Effector CD8-positive, alpha-beta T cell (primary cell): Measurements from ENCODE around the gene OTUD7B.
A peak's percentile ranks its signal among the peaks of the same experiment; 100 is the strongest.
"Not testable (repeated sequence)": the region's sequence is repeated elsewhere in the genome, so short reads cannot be mapped to it uniquely, and the experiment has no call there.

ENCODE experiments used
- DNase-seq: peaks from one replicate; lab custom pipeline; 2025; lab: John Stamatoyannopoulos, UW

The OTUD7B gene

DNA sequence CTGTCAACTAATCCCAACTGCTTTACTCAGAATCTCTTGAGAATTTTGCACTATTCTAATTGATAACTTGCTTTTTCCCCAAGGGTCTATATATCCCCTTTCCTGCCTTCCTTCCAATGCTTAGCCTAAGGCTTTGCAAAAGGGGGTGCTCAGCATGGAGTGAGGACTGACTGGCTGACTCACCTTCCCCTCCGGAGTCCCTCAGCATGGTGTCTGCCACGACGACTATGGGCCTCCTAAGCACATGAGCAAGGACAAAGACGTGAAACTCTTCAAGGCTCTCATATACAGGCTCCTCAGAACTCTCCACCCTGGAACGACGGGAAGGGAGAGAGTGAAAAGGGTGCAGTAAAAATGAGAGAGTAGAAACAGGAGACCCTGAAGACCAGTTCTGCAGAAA, 60.6 kb downstream of the OTUD7B start:
- DNase-seq, result no peak

- DNase-seq, result no peak
Observed at GRCh38 chr1:149945206-149945605, 65.3 kb downstream of the OTUD7B start.

GRCh38 chr1:149942885-149943284, 67.6 kb downstream of the OTUD7B start:
- DNase-seq, result no peak

DNA sequence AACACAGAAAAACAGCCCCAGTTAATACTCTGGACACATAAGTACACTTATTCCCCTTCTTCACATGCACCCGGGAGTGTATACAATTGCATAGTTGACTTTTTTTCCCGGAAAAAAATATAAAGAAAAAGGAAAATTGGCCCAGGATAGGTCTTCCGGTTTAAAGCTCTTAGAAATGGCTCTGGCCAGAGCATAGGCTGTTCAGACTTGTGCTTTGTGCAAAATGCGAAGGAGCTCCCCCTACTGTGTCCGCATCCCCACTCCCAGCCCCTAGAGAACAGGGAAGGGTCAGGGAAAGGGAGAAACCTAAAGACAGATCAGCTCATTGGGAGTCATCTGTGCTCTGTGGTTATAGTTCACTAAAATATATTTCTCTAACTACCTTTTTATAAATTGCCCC, 68.3 kb downstream of the OTUD7B start:
- DNase-seq, result no peak

- DNase-seq, result no peak
Observed at GRCh38 chr1:149940427-149940826, 70.1 kb downstream of the OTUD7B start.

- DNase-seq, result not testable (repeated sequence)
Observed at GRCh38 chr1:149938668-149939003, 71.9 kb downstream of the OTUD7B start.

DNA sequence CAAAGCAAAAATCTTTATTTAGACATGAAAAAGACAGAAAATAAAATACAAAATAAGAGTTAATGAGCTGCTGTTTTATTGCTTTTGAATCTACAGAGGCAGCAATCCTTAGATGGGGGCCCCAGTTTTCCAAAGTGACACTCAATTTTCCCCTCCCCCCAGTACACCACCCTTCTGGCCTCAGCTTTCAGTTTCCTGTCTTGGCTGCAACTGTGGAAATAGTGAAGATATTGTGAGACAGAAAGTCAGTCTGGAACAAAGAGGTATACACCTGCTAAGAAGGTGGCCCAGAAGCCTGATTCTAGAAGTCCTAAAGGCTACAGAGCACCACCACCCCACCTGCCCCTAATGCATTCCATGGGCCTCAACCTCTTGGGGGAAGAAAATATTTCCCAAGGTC, 72.8 kb downstream of the OTUD7B start:
- no peak for DNase-seq

GRCh38 chr1:149936992-149937705, 73.4 kb downstream of the OTUD7B start:
- no peak for DNase-seq

- DNase-seq, result no peak
Observed at GRCh38 chr1:149936170-149936991, 74.1 kb downstream of the OTUD7B start, which contains the start of gene MTMR11. Gene MTMR11 (minus strand): TSS chr1:149936879. CDS start chr1:149936647, 232 bp downstream.

- no peak for DNase-seq
Observed at GRCh38 chr1:149934356-149934755, 76.2 kb downstream of the OTUD7B start.

GRCh38 chr1:149933208-149933607, 77.3 kb downstream of the OTUD7B start:
- no peak for DNase-seq

DNA sequence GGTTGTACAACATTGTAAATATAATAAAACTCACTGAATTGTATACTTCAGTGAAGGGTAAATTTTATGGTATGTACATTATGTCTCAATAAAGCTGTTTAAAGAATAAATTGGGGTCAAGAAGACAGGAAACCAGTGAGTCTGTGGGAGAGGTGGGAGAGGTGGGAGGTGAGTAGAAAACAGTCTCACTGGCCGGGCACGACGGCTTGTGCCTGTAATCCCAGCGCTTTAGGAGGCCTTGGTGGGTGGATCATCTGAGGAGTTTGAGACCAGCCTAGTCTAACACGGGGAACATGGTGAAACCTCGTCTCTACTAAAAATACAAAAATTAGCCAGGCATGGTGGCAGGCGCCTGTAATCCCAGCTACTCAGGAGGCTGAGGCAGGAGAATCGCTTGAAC, 78.1 kb downstream of the OTUD7B start:
- DNase-seq, result no peak

GRCh38 chr1:149931212-149931790, 79.2 kb downstream of the OTUD7B start:
- no peak for DNase-seq

DNA sequence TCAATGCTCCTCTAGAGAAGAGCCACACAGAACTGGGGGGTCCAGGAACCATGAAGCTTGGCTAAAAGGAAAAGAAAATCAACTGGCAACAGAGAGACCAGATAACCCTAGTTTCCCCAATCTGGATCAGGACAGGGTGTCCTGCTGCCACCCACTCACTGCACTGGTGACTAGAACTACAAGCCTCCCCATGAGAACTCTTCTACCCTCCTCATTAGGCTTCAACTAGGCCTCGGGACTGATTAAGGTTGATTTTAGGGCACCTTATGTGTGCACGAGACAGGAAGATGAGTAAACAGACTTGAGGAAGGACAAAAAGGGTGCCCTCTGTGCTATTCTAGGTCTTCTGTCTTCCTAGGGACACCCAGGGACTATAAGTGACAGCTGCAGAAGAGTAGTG, 80.7 kb downstream of the OTUD7B start:
- no peak for DNase-seq

DNA sequence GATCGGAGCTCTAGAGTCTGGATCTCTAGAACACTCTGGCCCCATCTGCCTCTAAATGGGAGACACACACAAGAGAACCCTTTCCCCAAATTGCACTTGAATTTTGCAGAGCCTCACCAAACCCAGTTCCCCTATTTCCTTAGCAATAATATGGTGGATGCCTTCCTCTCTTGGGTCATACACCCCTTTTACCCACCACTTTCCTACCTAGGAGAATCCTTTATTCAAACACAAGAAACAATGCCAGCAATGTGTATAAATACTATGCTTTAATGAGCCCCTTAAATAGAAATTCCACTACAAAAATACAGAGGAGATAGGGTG, 82.2 kb downstream of the OTUD7B start:
- DNase-seq, result no peak

- peak; percentile 86 for DNase-seq
Observed at GRCh38 chr1:149927563-149928400, 82.7 kb downstream of the OTUD7B start, which contains the start of gene SF3B4. Gene SF3B4 (minus strand): TSS chr1:149927803. CDS start chr1:149927759, 44 bp downstream.

- no peak for DNase-seq
Observed at GRCh38 chr1:149927056-149927562, 83.4 kb downstream of the OTUD7B start.

GRCh38 chr1:149926296-149926695, 84.2 kb downstream of the OTUD7B start:
- DNase-seq, result no peak

DNA sequence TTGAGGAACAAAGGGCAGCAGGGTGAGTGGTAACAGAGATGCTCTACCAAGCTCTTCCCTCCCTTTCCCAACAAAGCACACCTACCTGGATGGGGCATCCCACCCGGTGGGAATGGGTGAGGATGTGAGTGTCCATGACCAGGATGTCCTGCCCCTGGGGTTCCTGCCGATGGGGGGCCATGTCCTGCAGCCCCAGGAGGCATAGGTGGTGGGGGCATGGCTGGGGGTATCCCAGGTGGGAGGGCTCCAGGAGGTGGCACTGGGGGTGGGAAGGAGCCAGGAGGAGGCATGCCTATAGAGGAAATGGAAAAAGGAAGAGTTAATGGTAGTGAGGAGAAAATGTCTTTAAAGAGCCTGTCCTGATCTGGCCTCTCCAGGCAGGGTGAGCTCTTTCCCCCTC, 84.8 kb downstream of the OTUD7B start:
- DNase-seq, result no peak

DNA sequence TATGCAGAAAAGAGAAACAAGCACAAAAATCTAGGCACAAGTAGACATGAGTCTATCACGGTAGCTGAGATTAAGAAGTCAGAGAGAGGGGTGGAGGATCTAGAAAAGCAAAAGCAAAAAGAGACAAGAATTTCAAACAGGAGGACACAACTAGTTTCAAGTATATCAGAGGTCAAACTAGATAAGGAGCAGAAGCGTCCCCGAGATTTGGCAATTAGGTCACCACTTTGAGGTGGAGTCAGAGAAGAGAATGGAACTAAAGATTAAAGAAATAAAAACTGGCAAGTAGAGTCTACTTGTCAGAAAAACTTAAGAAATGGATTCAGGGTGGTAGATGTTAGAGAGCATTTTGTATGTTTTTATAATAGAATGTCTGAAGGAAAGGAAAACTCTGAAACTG, 85.2 kb downstream of the OTUD7B start:
- no peak for DNase-seq

DNA sequence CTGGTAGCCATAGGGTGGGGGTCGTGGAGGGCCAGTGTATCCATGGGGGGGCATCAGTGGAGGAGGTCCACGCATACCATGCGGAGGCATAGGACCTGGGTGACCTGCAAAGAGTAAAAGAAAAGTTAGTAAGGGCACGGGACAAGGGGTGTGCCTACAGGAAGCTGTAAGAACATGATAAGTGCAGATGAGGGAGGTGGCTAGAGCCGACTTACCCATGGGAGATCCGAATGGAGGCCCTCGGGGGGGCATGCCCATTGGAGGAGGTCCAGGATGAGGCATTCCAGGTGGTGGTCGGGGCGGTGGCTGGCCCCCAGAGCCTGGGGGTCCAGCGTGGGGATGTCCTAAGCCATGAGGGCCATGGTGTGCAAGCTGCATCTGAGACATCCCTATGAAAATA, 86.9 kb downstream of the OTUD7B start:
- no peak for DNase-seq

- DNase-seq, result peak; percentile 54
Observed at GRCh38 chr1:149917571-149918144, 92.9 kb downstream of the OTUD7B start, which contains the start of gene SV2A. Gene SV2A (minus strand): TSS chr1:149917844. CDS start chr1:149913840, 4,004 bp downstream.
